Loucy (cell line): ENCODE measurements around the gene REL.

Source experiments
- H2AFZ ChIP-seq: fragments of 200-600 bp; sonication (generic); 2 replicates; pipeline ENCODE4 v1.6.0; 2016; ENCODE audit warnings: antibody characterized with exemption, mild to moderate bottlenecking, low read length, moderate library complexity
- H3F3A ChIP-seq: fragments of 200-600 bp; 2 replicates; pipeline ENCODE4 v1.6.0; 2016; ENCODE audit warnings: antibody characterized with exemption, low read depth, mild to moderate bottlenecking
- H3K27me3 ChIP-seq: fragments of 200-600 bp; sonication (generic); 2 replicates; pipeline ENCODE4 v1.6.1; 2014; ENCODE audit warnings: low read length, mild to moderate bottlenecking; ENCODE audit not compliant: insufficient read depth, poor library complexity, severe bottlenecking
- H3K36me3 ChIP-seq: fragments of 200-600 bp; sonication (generic); 2 replicates; pipeline ENCODE4 v1.6.1; 2016; ENCODE audit warnings: low read length; ENCODE audit not compliant: insufficient read depth
- H3K4me1 ChIP-seq: fragments of 200-600 bp; sonication (generic); 2 replicates; pipeline ENCODE4 v1.5.1; 2014; ENCODE audit warnings: low read length, mild to moderate bottlenecking; ENCODE audit not compliant: insufficient read depth, poor library complexity, severe bottlenecking
- H3K4me2 ChIP-seq: fragments of 200-600 bp; sonication (generic); 2 replicates; pipeline ENCODE4 v1.6.0; 2014; ENCODE audit warnings: antibody characterized with exemption, low read length, low read depth, mild to moderate bottlenecking; ENCODE audit not compliant: poor library complexity, severe bottlenecking
- H3K4me3 ChIP-seq: fragments of 200-600 bp; sonication (generic); 2 replicates; pipeline ENCODE4 v1.5.1; 2014; ENCODE audit warnings: low read length, mild to moderate bottlenecking, mixed read lengths; ENCODE audit not compliant: poor library complexity, severe bottlenecking
- H3K79me2 ChIP-seq: fragments of 200-600 bp; sonication (generic); 2 replicates; pipeline ENCODE4 v1.6.1; 2014; ENCODE audit warnings: low read length; ENCODE audit not compliant: insufficient read depth
- H3K9ac ChIP-seq: fragments of 200-600 bp; sonication (generic); 2 replicates; pipeline ENCODE4 v1.6.0; 2014; ENCODE audit warnings: mild to moderate bottlenecking, low read depth, low read length, moderate library complexity; ENCODE audit not compliant: poor library complexity, severe bottlenecking
- H3K9me2 ChIP-seq: fragments of 200-600 bp; sonication (generic); replicated peaks from 2 replicates; pipeline ENCODE4 v1.6.1; 2016; ENCODE audit warnings: low read depth, low read length, mixed read lengths
- H3K9me3 ChIP-seq: fragments of 200-600 bp; sonication (generic); 2 replicates; pipeline ENCODE4 v1.6.1; 2014; ENCODE audit warnings: mild to moderate bottlenecking, antibody characterized with exemption, low read length, low read depth; ENCODE audit not compliant: insufficient read depth
- H4K20me1 ChIP-seq: fragments of 200-600 bp; sonication (generic); 2 replicates; pipeline ENCODE4 v1.6.0; 2014; ENCODE audit warnings: antibody characterized with exemption, low read length, mild to moderate bottlenecking; ENCODE audit not compliant: insufficient read depth, poor library complexity, severe bottlenecking
- EZH2phosphoT487 ChIP-seq: fragments of 200-600 bp; IDR thresholded peaks from 2 replicates; pipeline ENCODE4 v1.6.1; 2018; ENCODE audit warnings: antibody characterized with exemption, mild to moderate bottlenecking, moderate library complexity, borderline replicate concordance
- TF ChIP-seq, protein P1 (sequence below): fragments of 200-600 bp; sonication (generic); conservative IDR thresholded peaks from 2 replicates; pipeline ENCODE4 v1.5.1; 2014; ENCODE audit warnings: mild to moderate bottlenecking, antibody characterized with exemption, low read length

Gene REL

DNA sequence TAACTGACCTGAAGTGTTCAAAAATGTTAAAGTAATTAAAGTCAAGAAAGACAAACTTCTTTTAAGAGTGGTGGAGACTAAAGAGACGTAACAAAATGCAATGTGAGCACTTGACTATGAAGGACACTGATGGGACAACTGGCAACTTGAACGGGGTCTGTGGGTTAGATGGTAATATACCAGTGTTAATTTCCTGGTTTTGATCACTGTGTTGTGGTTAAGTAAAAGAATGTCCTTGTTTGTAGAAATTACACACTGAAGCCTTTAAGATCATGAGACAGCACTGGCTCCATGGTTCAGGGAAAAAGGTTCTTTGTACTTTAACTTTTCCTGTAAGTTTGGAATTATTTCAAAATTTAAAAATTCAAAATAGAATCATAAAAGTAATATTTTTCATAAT lies 58.2 kb downstream of the REL start:
- no peaks in the 10 kb centered on the region for H3F3A ChIP-seq
- H4K20me1 ChIP-seq: no peaks in the 10 kb centered on the region
- H3K9me2 ChIP-seq: no peaks in the 10 kb centered on the region
- H3K36me3 ChIP-seq: no peaks in the 10 kb centered on the region
- peaks cover 18% of the 10 kb centered on the region for H3K4me1 ChIP-seq
- no peak overlapping the region for H3K4me2 ChIP-seq
- H3K9ac ChIP-seq: no peak overlapping the region
- H3K4me3 ChIP-seq: no peak overlapping the region
- no peak overlapping the region for H2AFZ ChIP-seq
- no peaks in the 10 kb centered on the region for H3K9me3 ChIP-seq
- no peaks in the 10 kb centered on the region for H3K79me2 ChIP-seq
- H3K27me3 ChIP-seq: no peaks in the 10 kb centered on the region
- no peak for TF ChIP-seq EZH2phosphoT487
- TF ChIP-seq, protein P1, sequence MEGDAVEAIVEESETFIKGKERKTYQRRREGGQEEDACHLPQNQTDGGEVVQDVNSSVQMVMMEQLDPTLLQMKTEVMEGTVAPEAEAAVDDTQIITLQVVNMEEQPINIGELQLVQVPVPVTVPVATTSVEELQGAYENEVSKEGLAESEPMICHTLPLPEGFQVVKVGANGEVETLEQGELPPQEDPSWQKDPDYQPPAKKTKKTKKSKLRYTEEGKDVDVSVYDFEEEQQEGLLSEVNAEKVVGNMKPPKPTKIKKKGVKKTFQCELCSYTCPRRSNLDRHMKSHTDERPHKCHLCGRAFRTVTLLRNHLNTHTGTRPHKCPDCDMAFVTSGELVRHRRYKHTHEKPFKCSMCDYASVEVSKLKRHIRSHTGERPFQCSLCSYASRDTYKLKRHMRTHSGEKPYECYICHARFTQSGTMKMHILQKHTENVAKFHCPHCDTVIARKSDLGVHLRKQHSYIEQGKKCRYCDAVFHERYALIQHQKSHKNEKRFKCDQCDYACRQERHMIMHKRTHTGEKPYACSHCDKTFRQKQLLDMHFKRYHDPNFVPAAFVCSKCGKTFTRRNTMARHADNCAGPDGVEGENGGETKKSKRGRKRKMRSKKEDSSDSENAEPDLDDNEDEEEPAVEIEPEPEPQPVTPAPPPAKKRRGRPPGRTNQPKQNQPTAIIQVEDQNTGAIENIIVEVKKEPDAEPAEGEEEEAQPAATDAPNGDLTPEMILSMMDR: no peak

DNA sequence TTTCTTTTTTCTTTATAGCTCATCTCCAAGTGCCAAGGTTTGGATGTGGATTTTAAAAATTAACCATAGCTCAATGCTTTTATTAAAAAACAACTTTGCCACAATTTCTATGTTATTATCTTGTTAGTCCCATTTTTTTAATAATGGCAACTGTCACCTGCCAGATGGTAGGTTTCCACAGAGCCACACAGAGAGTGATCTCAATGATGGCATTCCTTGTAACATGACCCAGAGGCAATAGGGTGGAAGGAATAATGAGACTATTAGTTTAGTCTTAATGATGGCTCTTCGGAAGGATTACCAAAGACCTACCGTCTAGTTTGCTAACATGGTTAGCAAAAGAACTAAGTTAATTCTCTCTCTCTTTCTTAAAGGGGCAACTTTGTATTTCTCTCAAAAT lies 64.0 kb downstream of the REL start:
- Histone ChIP-seq H3K79me2 (no peaks in the 10 kb centered on the region), H3K9me2 (no peaks in the 10 kb centered on the region), H2AFZ (no peak overlapping the region), H4K20me1 (no peaks in the 10 kb centered on the region), H3K9me3 (no peaks in the 10 kb centered on the region), H3K27me3 (no peaks in the 10 kb centered on the region), H3K4me2 (no peak overlapping the region), H3K9ac (no peak overlapping the region), H3F3A (no peaks in the 10 kb centered on the region), H3K4me1 (peaks cover 7% of the 10 kb centered on the region), H3K36me3 (no peaks in the 10 kb centered on the region), H3K4me3 (no peak overlapping the region)
- TF ChIP-seq, protein P1: no peak
- no peak for TF ChIP-seq EZH2phosphoT487

DNA sequence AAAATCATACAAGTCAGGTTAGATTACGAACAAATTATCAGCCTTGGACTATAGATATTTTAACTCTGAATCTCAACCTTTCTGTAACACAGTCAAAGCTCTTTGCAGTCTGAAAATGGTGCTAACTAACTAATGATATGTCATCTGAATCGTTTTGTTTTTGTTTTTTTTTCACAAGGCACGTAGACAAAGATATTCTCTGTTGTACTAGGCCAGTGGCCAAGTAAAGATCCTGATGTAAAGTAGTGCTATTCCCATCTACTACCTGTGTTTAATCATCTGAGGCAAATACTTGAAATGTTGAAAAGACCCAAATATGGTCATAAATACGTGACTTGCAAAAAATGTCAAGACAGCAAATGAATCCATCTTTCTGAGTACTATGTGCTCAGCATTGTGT lies 65.7 kb downstream of the REL start:
- Histone ChIP-seq H3K9me2 (no peaks in the 10 kb centered on the region), H3F3A (no peaks in the 10 kb centered on the region), H3K4me3 (no peak overlapping the region), H2AFZ (no peak overlapping the region), H3K27me3 (no peaks in the 10 kb centered on the region), H4K20me1 (no peaks in the 10 kb centered on the region), H3K79me2 (no peaks in the 10 kb centered on the region), H3K9ac (no peak overlapping the region), H3K36me3 (no peaks in the 10 kb centered on the region), H3K4me1 (peaks cover 7% of the 10 kb centered on the region), H3K4me2 (no peak overlapping the region), H3K9me3 (no peaks in the 10 kb centered on the region)
- TF ChIP-seq, protein P1: no peak
- no peak for TF ChIP-seq EZH2phosphoT487
